Measurements from ENCODE around the gene MOCS3. TPM values are rescaled to one million over a fixed set of nuclear protein-coding genes. Genes with fewer than 3 reads are reported as not detected.

The MOCS3 gene
- total and polyA plus RNA-seq, 2 of the 13 experiments (the other 11 are each of a cell fraction or from before 2014, with no cell fraction given): 3.7 to 8.4 TPM

DNA sequence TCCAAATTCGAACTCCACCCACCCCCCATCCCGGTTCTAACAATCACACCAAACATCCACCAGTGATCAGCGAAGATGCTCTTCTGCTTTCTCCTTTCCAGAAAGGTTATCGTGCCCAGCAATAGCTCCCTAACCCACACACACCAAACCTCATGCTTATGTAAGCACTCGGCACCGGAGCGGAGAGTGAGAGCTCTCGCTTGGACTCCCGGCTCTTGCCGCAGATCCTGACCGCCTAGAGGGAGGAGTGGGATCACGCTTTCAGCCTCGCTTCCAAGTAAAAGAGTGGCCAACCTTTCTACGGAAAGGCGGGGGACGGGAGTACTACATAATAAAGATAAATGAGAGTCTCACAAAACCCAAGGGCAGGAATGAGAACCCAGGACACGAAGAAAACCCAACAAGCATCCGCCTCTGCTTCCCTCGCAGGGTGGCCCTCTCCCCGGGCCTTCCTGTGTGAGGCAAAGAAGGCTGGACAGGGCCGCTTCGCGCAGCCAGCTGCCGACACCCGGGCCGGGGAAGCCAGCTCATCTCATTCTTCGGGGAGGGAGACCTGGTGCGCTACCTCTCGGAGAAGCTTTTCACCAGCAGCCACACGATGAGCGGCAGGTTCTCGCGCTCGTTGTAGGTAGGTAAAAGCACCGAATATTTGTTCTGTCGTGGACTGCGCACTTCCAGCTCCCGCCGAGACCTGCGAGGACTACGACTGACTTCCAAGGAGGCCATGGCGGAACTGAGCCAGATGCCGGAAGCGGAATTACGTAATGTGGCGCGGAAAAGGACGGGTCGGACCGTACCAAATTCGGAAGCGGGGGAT is 612 bp upstream of the MOCS3 start, which contains the start of gene DPM1 (continued):
- TF ChIP-seq, protein P1, sequence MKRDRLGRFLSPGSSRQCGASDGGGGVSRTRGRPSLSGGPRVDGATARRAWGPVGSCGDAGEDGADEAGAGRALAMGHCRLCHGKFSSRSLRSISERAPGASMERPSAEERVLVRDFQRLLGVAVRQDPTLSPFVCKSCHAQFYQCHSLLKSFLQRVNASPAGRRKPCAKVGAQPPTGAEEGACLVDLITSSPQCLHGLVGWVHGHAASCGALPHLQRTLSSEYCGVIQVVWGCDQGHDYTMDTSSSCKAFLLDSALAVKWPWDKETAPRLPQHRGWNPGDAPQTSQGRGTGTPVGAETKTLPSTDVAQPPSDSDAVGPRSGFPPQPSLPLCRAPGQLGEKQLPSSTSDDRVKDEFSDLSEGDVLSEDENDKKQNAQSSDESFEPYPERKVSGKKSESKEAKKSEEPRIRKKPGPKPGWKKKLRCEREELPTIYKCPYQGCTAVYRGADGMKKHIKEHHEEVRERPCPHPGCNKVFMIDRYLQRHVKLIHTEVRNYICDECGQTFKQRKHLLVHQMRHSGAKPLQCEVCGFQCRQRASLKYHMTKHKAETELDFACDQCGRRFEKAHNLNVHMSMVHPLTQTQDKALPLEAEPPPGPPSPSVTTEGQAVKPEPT (CRISPR knock-in tag; IDR thresholded peaks at IDR 0.05; ENCODE audit: low read depth): 0 out of 2 replicates have a peak, but pooled peaks have one; percentile 16
- TF ChIP-seq HES4 (CRISPR knock-in tag; IDR thresholded peaks at IDR 0.05; ENCODE audit: borderline replicate concordance) (peak; percentile 83; the same call in 1 of the 2 replicates), TCF12 (IDR thresholded peaks at IDR 0.05) (no peak), TCF12 (CRISPR knock-in tag; IDR thresholded peaks at IDR 0.05) (no peak), JUN (CRISPR knock-in tag; IDR thresholded peaks at IDR 0.05) (0 out of 2 replicates have a peak, but pooled peaks have one; percentile 61), ZNF136 (CRISPR knock-in tag; IDR thresholded peaks at IDR 0.05; ENCODE audit: low read depth) (no peak), SMARCC2 (IDR thresholded peaks at IDR 0.05) (no peak), MYNN (CRISPR knock-in tag; IDR thresholded peaks at IDR 0.05; ENCODE audit: low read depth) (no peak; the same call in 1 of the 2 replicates), SRSF4 (IDR thresholded peaks at IDR 0.05; ENCODE audit: low read depth, low read length, poor library complexity, severe bottlenecking) (no peak), RAD51 (IDR thresholded peaks at IDR 0.05; ENCODE audit: borderline replicate concordance) (no peak), FOXA3 (CRISPR knock-in tag; IDR thresholded peaks at IDR 0.05) (peak; percentile 36; the same call in 1 of the 2 replicates)
- TF ChIP-seq, protein P2, sequence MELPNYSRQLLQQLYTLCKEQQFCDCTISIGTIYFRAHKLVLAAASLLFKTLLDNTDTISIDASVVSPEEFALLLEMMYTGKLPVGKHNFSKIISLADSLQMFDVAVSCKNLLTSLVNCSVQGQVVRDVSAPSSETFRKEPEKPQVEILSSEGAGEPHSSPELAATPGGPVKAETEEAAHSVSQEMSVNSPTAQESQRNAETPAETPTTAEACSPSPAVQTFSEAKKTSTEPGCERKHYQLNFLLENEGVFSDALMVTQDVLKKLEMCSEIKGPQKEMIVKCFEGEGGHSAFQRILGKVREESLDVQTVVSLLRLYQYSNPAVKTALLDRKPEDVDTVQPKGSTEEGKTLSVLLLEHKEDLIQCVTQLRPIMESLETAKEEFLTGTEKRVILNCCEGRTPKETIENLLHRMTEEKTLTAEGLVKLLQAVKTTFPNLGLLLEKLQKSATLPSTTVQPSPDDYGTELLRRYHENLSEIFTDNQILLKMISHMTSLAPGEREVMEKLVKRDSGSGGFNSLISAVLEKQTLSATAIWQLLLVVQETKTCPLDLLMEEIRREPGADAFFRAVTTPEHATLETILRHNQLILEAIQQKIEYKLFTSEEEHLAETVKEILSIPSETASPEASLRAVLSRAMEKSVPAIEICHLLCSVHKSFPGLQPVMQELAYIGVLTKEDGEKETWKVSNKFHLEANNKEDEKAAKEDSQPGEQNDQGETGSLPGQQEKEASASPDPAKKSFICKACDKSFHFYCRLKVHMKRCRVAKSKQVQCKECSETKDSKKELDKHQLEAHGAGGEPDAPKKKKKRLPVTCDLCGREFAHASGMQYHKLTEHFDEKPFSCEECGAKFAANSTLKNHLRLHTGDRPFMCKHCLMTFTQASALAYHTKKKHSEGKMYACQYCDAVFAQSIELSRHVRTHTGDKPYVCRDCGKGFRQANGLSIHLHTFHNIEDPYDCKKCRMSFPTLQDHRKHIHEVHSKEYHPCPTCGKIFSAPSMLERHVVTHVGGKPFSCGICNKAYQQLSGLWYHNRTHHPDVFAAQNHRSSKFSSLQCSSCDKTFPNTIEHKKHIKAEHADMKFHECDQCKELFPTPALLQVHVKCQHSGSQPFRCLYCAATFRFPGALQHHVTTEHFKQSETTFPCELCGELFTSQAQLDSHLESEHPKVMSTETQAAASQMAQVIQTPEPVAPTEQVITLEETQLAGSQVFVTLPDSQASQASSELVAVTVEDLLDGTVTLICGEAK (IDR thresholded peaks at IDR 0.05): no peak
- TF ChIP-seq, protein P2 (CRISPR knock-in tag; IDR thresholded peaks at IDR 0.05): peak; percentile 67; the same call in 1 of the 2 replicates
- TF ChIP-seq, protein P3, sequence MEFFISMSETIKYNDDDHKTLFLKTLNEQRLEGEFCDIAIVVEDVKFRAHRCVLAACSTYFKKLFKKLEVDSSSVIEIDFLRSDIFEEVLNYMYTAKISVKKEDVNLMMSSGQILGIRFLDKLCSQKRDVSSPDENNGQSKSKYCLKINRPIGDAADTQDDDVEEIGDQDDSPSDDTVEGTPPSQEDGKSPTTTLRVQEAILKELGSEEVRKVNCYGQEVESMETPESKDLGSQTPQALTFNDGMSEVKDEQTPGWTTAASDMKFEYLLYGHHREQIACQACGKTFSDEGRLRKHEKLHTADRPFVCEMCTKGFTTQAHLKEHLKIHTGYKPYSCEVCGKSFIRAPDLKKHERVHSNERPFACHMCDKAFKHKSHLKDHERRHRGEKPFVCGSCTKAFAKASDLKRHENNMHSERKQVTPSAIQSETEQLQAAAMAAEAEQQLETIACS (CRISPR knock-in tag; IDR thresholded peaks at IDR 0.05): no peak
- TF ChIP-seq, protein P4, sequence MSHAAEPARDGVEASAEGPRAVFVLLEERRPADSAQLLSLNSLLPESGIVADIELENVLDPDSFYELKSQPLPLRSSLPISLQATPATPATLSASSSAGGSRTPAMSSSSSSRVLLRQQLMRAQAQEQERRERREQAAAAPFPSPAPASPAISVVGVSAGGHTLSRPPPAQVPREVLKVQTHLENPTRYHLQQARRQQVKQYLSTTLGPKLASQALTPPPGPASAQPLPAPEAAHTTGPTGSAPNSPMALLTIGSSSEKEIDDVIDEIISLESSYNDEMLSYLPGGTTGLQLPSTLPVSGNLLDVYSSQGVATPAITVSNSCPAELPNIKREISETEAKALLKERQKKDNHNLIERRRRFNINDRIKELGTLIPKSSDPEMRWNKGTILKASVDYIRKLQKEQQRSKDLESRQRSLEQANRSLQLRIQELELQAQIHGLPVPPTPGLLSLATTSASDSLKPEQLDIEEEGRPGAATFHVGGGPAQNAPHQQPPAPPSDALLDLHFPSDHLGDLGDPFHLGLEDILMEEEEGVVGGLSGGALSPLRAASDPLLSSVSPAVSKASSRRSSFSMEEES (CRISPR knock-in tag; IDR thresholded peaks at IDR 0.05): no peak; the same call in 1 of the 2 replicates

Measured in HepG2 (cell line).